Right lung (tissue), 5 donors: Measurements from ENCODE around the gene CRELD2. TPM values are rescaled to one million over a fixed set of nuclear protein-coding genes. Genes with fewer than 3 reads are reported as not detected.
A peak's percentile ranks its signal among the peaks of the same experiment; 100 is the strongest.
"Not testable (repeated sequence)": the region's sequence is repeated elsewhere in the genome, so short reads cannot be mapped to it uniquely, and the experiment has no call there.

Experiments used
- DNase-seq, 2 donors: peaks; one replicate each; pipeline ENCODE4 v3.0.0-alpha.2; 2013
- polyA plus RNA-seq, 5 donors: library from polyadenylated mRNA; unstranded; fragments of 120-200 nt; gene quantifications; one replicate each; pipeline versions ENCODE4 v1.2.1 to v1.2.3, GENCODE V29; 2013; ENCODE audit warnings: inconsistent platforms in 1 of 5, low replicate concordance in 1 of 5; ENCODE audit not compliant: insufficient read length in 5 of 5, insufficient read depth in 1 of 5

The CRELD2 gene
- polyA plus RNA-seq, 5 donors: 25.4 to 47.1 (median 31.1) TPM

- DNase-seq: no peak
Measured at GRCh38 chr22:49943771-49944398, 25.5 kb downstream of the CRELD2 start.

- no peak for DNase-seq
Measured at GRCh38 chr22:49944399-49944891, 26.0 kb downstream of the CRELD2 start.

- DNase-seq: not testable (repeated sequence)
Measured at GRCh38 chr22:49945042-49945794, 26.8 kb downstream of the CRELD2 start.

GRCh38 chr22:49946612-49947295 is 28.3 kb downstream of the CRELD2 start:
- no peak for DNase-seq

- no peak for DNase-seq
Measured at GRCh38 chr22:49947296-49947622, 28.8 kb downstream of the CRELD2 start.

- DNase-seq: no peak
Measured at GRCh38 chr22:49948116-49948957, 29.9 kb downstream of the CRELD2 start.

GRCh38 chr22:49948958-49949913 is 30.8 kb downstream of the CRELD2 start:
- no peak for DNase-seq

- no peak for DNase-seq
Measured at GRCh38 chr22:49949914-49950292, 31.5 kb downstream of the CRELD2 start.

GRCh38 chr22:49950396-49950994 is 32.1 kb downstream of the CRELD2 start:
- no peak for DNase-seq

- DNase-seq: peak; percentile 84 to 85
Measured at GRCh38 chr22:49951000-49951677, 32.7 kb downstream of the CRELD2 start.

- no peak for DNase-seq
Measured at GRCh38 chr22:49951678-49951985, 33.2 kb downstream of the CRELD2 start.

GRCh38 chr22:49951986-49952896 is 33.8 kb downstream of the CRELD2 start:
- no peak for DNase-seq

- DNase-seq: no peak
Measured at GRCh38 chr22:49953027-49953679, 34.7 kb downstream of the CRELD2 start.

- DNase-seq: no peak
Measured at GRCh38 chr22:49953680-49954344, 35.4 kb downstream of the CRELD2 start.

GRCh38 chr22:49954354-49954753 is 35.9 kb downstream of the CRELD2 start:
- DNase-seq: no peak

- DNase-seq: no peak
Measured at GRCh38 chr22:49954991-49955580, 36.7 kb downstream of the CRELD2 start.
